Fibroblast of pulmonary artery (primary cell): ENCODE data around the gene RASAL2.
"Not testable (repeated sequence)": the region's sequence is repeated elsewhere in the genome, so short reads cannot be mapped to it uniquely, and the experiment has no call there.

Experiments
- DNase-seq: peaks from one replicate; pipeline ENCODE4 v3.0.0-alpha.2; 2010; ENCODE audit warnings: low read depth
- H3K4me3 ChIP-seq: replicated peaks from 2 replicates; pipeline ENCODE4 v1.5.1; 2011; ENCODE audit warnings: low read depth, mild to moderate bottlenecking, control low read depth, low read length, moderate library complexity
- CTCF ChIP-seq: IDR thresholded peaks from 2 replicates; pipeline ENCODE4 v1.5.1; 2011; ENCODE audit warnings: mild to moderate bottlenecking, control low read depth, low read length, inconsistent platforms; ENCODE audit errors: missing control alignments

RASAL2 gene

GRCh38 chr1:178241057-178241456, 147.2 kb downstream of the RASAL2 start:
- H3K4me3 ChIP-seq = no peak overlapping the region
- peak; percentile 63 for DNase-seq
- no peak for TF ChIP-seq CTCF

- no peak for DNase-seq
- no peak for TF ChIP-seq CTCF
- no peak overlapping the region for H3K4me3 ChIP-seq
Observed at GRCh38 chr1:178241837-178242236, 147.9 kb downstream of the RASAL2 start.

GRCh38 chr1:178243119-178243518, 149.2 kb downstream of the RASAL2 start:
- no peak overlapping the region for H3K4me3 ChIP-seq
- no peak for DNase-seq
- TF ChIP-seq CTCF = no peak

GRCh38 chr1:178243890-178244289, 150.0 kb downstream of the RASAL2 start:
- no peak for TF ChIP-seq CTCF
- no peak for DNase-seq
- no peak overlapping the region for H3K4me3 ChIP-seq

- not testable (repeated sequence) for DNase-seq, H3K4me3 ChIP-seq
Observed at GRCh38 chr1:178248284-178248683, 154.4 kb downstream of the RASAL2 start.

- DNase-seq, H3K4me3 ChIP-seq: not testable (repeated sequence)
Observed at GRCh38 chr1:178253581-178253980, 159.7 kb downstream of the RASAL2 start.

GRCh38 chr1:178254433-178254832, 160.5 kb downstream of the RASAL2 start:
- DNase-seq = peak; percentile 72
- H3K4me3 ChIP-seq = no peak overlapping the region
- TF ChIP-seq CTCF = no peak

- TF ChIP-seq CTCF = no peak
- DNase-seq = no peak
- no peak overlapping the region for H3K4me3 ChIP-seq
Observed at GRCh38 chr1:178258536-178258935, 164.6 kb downstream of the RASAL2 start.
